ENCODE data around the gene NDST3. TPM values are rescaled to one million over a fixed set of nuclear protein-coding genes. Genes with fewer than 3 reads are reported as not detected.

NDST3 gene
- polyA plus RNA-seq, 1 of the 3 experiments (the other 2 are of a cell fraction): 1.2 TPM

- TF ChIP-seq REST (IDR thresholded peaks at IDR 0.05; ENCODE audit: low read depth, low read length): no peak
These were observed 138.8 kb downstream of the NDST3 start (continued) for GRCh38 chr4:118173126-118173525.

- Histone ChIP-seq H3K4me3 (ENCODE audit: low read depth in 2 of 2, low read length in 1 of 2) (no peak overlapping the region; a peak in 1 of 4 replicates), H3K36me3 (replicated peaks in 1 of 2; ENCODE audit: control insufficient read depth in 1 of 2, insufficient read depth in 2 of 2, low read length in 1 of 2) (no peaks in the 10 kb centered on the region), H2AFZ (ENCODE audit: low read depth) (no peak overlapping the region), H3K79me2 (ENCODE audit: insufficient read depth) (no peaks in the 10 kb centered on the region), H3K9me3 (no peaks in the 10 kb centered on the region), H4K20me1 (ENCODE audit: insufficient read depth) (no peaks in the 10 kb centered on the region), H3F3A (replicated peaks; ENCODE audit: insufficient read depth) (peaks cover 12% of the 10 kb centered on the region), H3K4me2 (peak overlapping the region; percentile 13; the same call in 1 of the 2 replicates), H3K9me2 (no peaks in the 10 kb centered on the region), H3K4me1 (ENCODE audit: control insufficient read depth in 1 of 2, insufficient read depth in 2 of 2, low read depth in 1 of 2, low read length in 1 of 2) (0 out of 4 replicates have a peak, but pooled peaks cover 0 to 3% of the 10 kb centered on the region in 2 experiments), H3K9ac (peak overlapping the region; percentile 27; the same call in 1 of the 2 replicates), H3K27ac (ENCODE audit: low read depth in 2 of 2, low read length in 1 of 2) (peak overlapping the region; percentile 73 to 77; a peak in 3 of 4 replicates), H3K27me3 (ENCODE audit: insufficient read depth) (no peaks in the 10 kb centered on the region)
- WGBS (ENCODE audit: low lambda C conversion rate): 64% methylated on average over 4 of the region's 4 CpGs
- CTCF ChIA-PET: no interaction called here
- POLR2A ChIA-PET: no interaction called here
- no peak for TF ChIP-seq RAD21 (IDR thresholded peaks at IDR 0.05; ENCODE audit: low read length)
- TF ChIP-seq MXI1 (IDR thresholded peaks at IDR 0.05; ENCODE audit: low read depth, low read length): no peak
- TF ChIP-seq YY1 (IDR thresholded peaks at IDR 0.05; ENCODE audit: low read depth): no peak
- TF ChIP-seq TEAD4 (IDR thresholded peaks at IDR 0.05; ENCODE audit: borderline replicate concordance, insufficient read depth): 0 out of 2 replicates have a peak, but pooled peaks have one; percentile 20
- no peak for TF ChIP-seq GABPA (IDR thresholded peaks at IDR 0.05; ENCODE audit: low read depth)
- peak; percentile 18; the same call in 1 of the 2 replicates for TF ChIP-seq PBX3 (IDR thresholded peaks at IDR 0.05)
- TF ChIP-seq EP300 (IDR thresholded peaks at IDR 0.05; ENCODE audit: borderline replicate concordance in 1 of 2, low read depth in 1 of 2, low read length in 1 of 2): peak in 1 of 2 experiments; percentile 47; a peak in 1 of 4 replicates
- no peak for TF ChIP-seq MEF2A (IDR thresholded peaks at IDR 0.05; ENCODE audit: borderline replicate concordance, low read depth)
- TF ChIP-seq TCF12 (IDR thresholded peaks at IDR 0.05): peak; percentile 70
- peak; percentile 14; the same call in 1 of the 2 replicates for TF ChIP-seq FOSL2 (IDR thresholded peaks at IDR 0.05; ENCODE audit: borderline replicate concordance, low read depth)
- no peak for DNase-seq
These were observed 139.9 kb downstream of the NDST3 start for GRCh38 chr4:118173956-118174725.

Measured in SK-N-SH (cell line).